Trophoblast cell (in vitro differentiated cells and primary cell): ENCODE results near the gene MAP1LC3B2.
A peak's percentile ranks its signal among the peaks of the same experiment; 100 is the strongest.

Source experiments
- DNase-seq, 2 donors: peaks; one replicate each; pipeline ENCODE4 v3.0.0-alpha.2; 2016
- H2AFZ ChIP-seq: 2 replicates; pipeline ENCODE4 v1.6.1; 2013; ENCODE audit warnings: low read length, moderate library complexity, mild to moderate bottlenecking; ENCODE audit not compliant: insufficient read depth, poor library complexity
- H2AK5ac ChIP-seq: 2 replicates; pipeline ENCODE4 v1.6.1; 2013; ENCODE audit warnings: mild to moderate bottlenecking, low read length
- H2BK120ac ChIP-seq: 2 replicates; pipeline ENCODE4 v1.6.1; 2013; ENCODE audit warnings: low read length, mild to moderate bottlenecking, moderate library complexity; ENCODE audit not compliant: insufficient read depth, poor library complexity
- H2BK12ac ChIP-seq: 2 replicates; pipeline ENCODE4 v1.6.1; 2013; ENCODE audit warnings: mild to moderate bottlenecking, low read length, moderate library complexity
- H2BK5ac ChIP-seq: 2 replicates; pipeline ENCODE4 v1.6.1; 2013; ENCODE audit warnings: low read length, low read depth, moderate library complexity, mild to moderate bottlenecking; ENCODE audit not compliant: poor library complexity
- H3K14ac ChIP-seq: 2 replicates; pipeline ENCODE4 v1.6.1; 2013; ENCODE audit warnings: mild to moderate bottlenecking, low read length
- H3K18ac ChIP-seq: 2 replicates; pipeline ENCODE4 v1.6.1; 2013; ENCODE audit warnings: mild to moderate bottlenecking, low read length
- H3K23ac ChIP-seq: 2 replicates; pipeline ENCODE4 v1.6.1; 2013; ENCODE audit warnings: low read length
- H3K27ac ChIP-seq: 2 replicates; pipeline ENCODE4 v1.5.1; 2013; ENCODE audit warnings: low read depth, mild to moderate bottlenecking, inconsistent platforms, low read length, moderate library complexity
- H3K27me3 ChIP-seq: 2 replicates; pipeline ENCODE4 v1.6.1; 2013; ENCODE audit warnings: inconsistent platforms, mild to moderate bottlenecking, low read length, moderate library complexity; ENCODE audit not compliant: insufficient read depth
- H3K36me3 ChIP-seq, 2 experiments: 1 replicate in 1 of 2; 2 replicates in 1 of 2; pipeline ENCODE4 v1.6.1; 2013; ENCODE audit warnings: low read length in 2 of 2, mild to moderate bottlenecking in 2 of 2, moderate library complexity in 1 of 2; ENCODE audit not compliant: insufficient read depth in 2 of 2, control insufficient read depth in 1 of 2
- H3K4ac ChIP-seq: 2 replicates; pipeline ENCODE4 v1.6.1; 2013; ENCODE audit warnings: low read depth, mild to moderate bottlenecking, low read length, moderate library complexity
- H3K4me1 ChIP-seq, 2 experiments: 1 replicate in 1 of 2; 2 replicates in 1 of 2; pipeline ENCODE4 v1.6.1; 2013; ENCODE audit warnings: low read length in 2 of 2, mild to moderate bottlenecking in 2 of 2, moderate library complexity in 1 of 2; ENCODE audit not compliant: insufficient read depth in 2 of 2, control insufficient read depth in 1 of 2
- H3K4me2 ChIP-seq: 2 replicates; pipeline ENCODE4 v1.6.1; 2013; ENCODE audit warnings: inconsistent platforms, mild to moderate bottlenecking, low read length, moderate library complexity
- H3K4me3 ChIP-seq: 2 replicates; pipeline ENCODE4 v1.5.1; 2013; ENCODE audit warnings: mild to moderate bottlenecking, low read depth, low read length, inconsistent platforms
- H3K79me1 ChIP-seq: one replicate; pipeline ENCODE4 v1.6.1; 2013; ENCODE audit warnings: low read length
- H3K79me2 ChIP-seq: 2 replicates; pipeline ENCODE4 v1.6.1; 2013; ENCODE audit warnings: low read length, mild to moderate bottlenecking; ENCODE audit not compliant: control insufficient read depth, insufficient read depth, poor library complexity
- H3K9ac ChIP-seq: 2 replicates; pipeline ENCODE4 v1.6.1; 2013; ENCODE audit warnings: mild to moderate bottlenecking, low read length
- H3K9me3 ChIP-seq: 2 replicates; pipeline ENCODE4 v1.6.1; 2013; ENCODE audit warnings: low read depth, mild to moderate bottlenecking, control low read depth, inconsistent platforms, low read length; ENCODE audit not compliant: insufficient read depth
- H4K12ac ChIP-seq: 2 replicates; pipeline ENCODE4 v1.6.1; 2013; ENCODE audit warnings: low read depth, mild to moderate bottlenecking, low read length, moderate library complexity
- H4K8ac ChIP-seq: 2 replicates; pipeline ENCODE4 v1.6.1; 2013; ENCODE audit warnings: low read depth, mild to moderate bottlenecking, low read length, moderate library complexity
- H4K91ac ChIP-seq: one replicate; pipeline ENCODE4 v1.6.1; 2013; ENCODE audit warnings: low read depth, mild to moderate bottlenecking, low read length, moderate library complexity
- WGBS: extraction: QIAGEN DNeasy Blood & Tissue Kit; methylation state at CpG from one replicate; pipeline ENCODE4 v1.1.7; 2013; ENCODE audit warnings: missing lambda C conversion rate; ENCODE audit not compliant: insufficient read length, insufficient coverage; ENCODE audit errors: extremely low coverage; 5-methylcytosine and 5-hydroxymethylcytosine counted together

Gene MAP1LC3B2

GRCh38 chr12:116524964-116525379 is 34.2 kb upstream of the MAP1LC3B2 start:
- Histone ChIP-seq H3K79me2 (no peaks in the 10 kb centered on the region), H4K91ac (no peak overlapping the region), H3K4me2 (no peak overlapping the region), H4K8ac (no peak overlapping the region), H2AFZ (no peak overlapping the region), H3K27me3 (no peaks in the 10 kb centered on the region), H3K18ac (no peak overlapping the region), H3K27ac (no peak overlapping the region), H4K12ac (no peak overlapping the region), H3K4me1 (peaks cover 11 to 12% of the 10 kb centered on the region in 2 experiments), H3K36me3 (no peaks in the 10 kb centered on the region), H2AK5ac (no peak overlapping the region), H3K23ac (no peak overlapping the region), H3K9ac (no peak overlapping the region), H3K14ac (no peak overlapping the region), H3K9me3 (peaks cover 1% of the 10 kb centered on the region), H2BK5ac (no peak overlapping the region), H2BK120ac (no peak overlapping the region), H3K79me1 (peaks cover 2% of the 10 kb centered on the region), H3K4ac (no peak overlapping the region), H2BK12ac (no peak overlapping the region), H3K4me3 (no peak overlapping the region)
- DNase-seq: no peak
- no CpG with 5 or more reads among the region's 4 CpGs for WGBS

GRCh38 chr12:116525418-116526001 is 33.7 kb upstream of the MAP1LC3B2 start:
- no peak overlapping the region for H2BK5ac ChIP-seq
- peak overlapping the region; percentile 16 for H4K91ac ChIP-seq
- no peak overlapping the region for H3K4me2 ChIP-seq
- H3K9ac ChIP-seq: no peak overlapping the region
- DNase-seq: peak in 1 of 2 donors; percentile 57
- H3K27ac ChIP-seq: no peak overlapping the region
- peaks cover 11 to 12% of the 10 kb centered on the region in 2 experiments for H3K4me1 ChIP-seq
- H3K18ac ChIP-seq: no peak overlapping the region
- no peak overlapping the region for H2AK5ac ChIP-seq
- no peak overlapping the region for H3K23ac ChIP-seq
- peak overlapping the region; percentile 52 for H2AFZ ChIP-seq
- no peaks in the 10 kb centered on the region for H3K79me2 ChIP-seq
- H3K79me1 ChIP-seq: peaks cover 2% of the 10 kb centered on the region
- WGBS: no CpG with 5 or more reads among the region's 15 CpGs
- H3K9me3 ChIP-seq: peaks cover 1% of the 10 kb centered on the region
- H3K4me3 ChIP-seq: no peak overlapping the region
- H3K27me3 ChIP-seq: no peaks in the 10 kb centered on the region
- H3K4ac ChIP-seq: no peak overlapping the region
- no peak overlapping the region for H4K12ac ChIP-seq
- H2BK120ac ChIP-seq: no peak overlapping the region
- peak overlapping the region; percentile 25 for H3K14ac ChIP-seq
- H3K36me3 ChIP-seq: no peaks in the 10 kb centered on the region
- H4K8ac ChIP-seq: no peak overlapping the region
- H2BK12ac ChIP-seq: peak overlapping the region; percentile 74

GRCh38 chr12:116528065-116528464 is 31.1 kb upstream of the MAP1LC3B2 start:
- Histone ChIP-seq H3K79me2 (no peaks in the 10 kb centered on the region), H2BK120ac (no peak overlapping the region), H3K9me3 (peaks cover 3% of the 10 kb centered on the region), H3K14ac (no peak overlapping the region), H3K9ac (no peak overlapping the region), H3K27ac (no peak overlapping the region), H4K8ac (no peak overlapping the region), H2AFZ (no peak overlapping the region), H2BK5ac (no peak overlapping the region), H3K4me1 (peaks cover 5 to 7% of the 10 kb centered on the region in 2 experiments), H3K4me2 (no peak overlapping the region), H3K23ac (no peak overlapping the region), H3K27me3 (no peaks in the 10 kb centered on the region), H2BK12ac (no peak overlapping the region), H3K18ac (no peak overlapping the region), H3K4ac (no peak overlapping the region), H3K4me3 (no peak overlapping the region), H3K79me1 (peaks cover 2% of the 10 kb centered on the region), H3K36me3 (no peaks in the 10 kb centered on the region), H2AK5ac (no peak overlapping the region), H4K91ac (no peak overlapping the region), H4K12ac (no peak overlapping the region)
- no peak for DNase-seq
- WGBS: no CpG with 5 or more reads among the region's 4 CpGs

- no peak overlapping the region for H3K27ac ChIP-seq
- no peak overlapping the region for H2BK12ac ChIP-seq
- peaks cover 3% of the 10 kb centered on the region for H3K9me3 ChIP-seq
- H3K79me1 ChIP-seq: peaks cover 2% of the 10 kb centered on the region
- no peak overlapping the region for H3K14ac ChIP-seq
- no peak overlapping the region for H3K4ac ChIP-seq
- no peak overlapping the region for H3K4me3 ChIP-seq
- H2AFZ ChIP-seq: no peak overlapping the region
- H3K4me1 ChIP-seq: peaks cover 7 to 10% of the 10 kb centered on the region in 2 experiments
- H4K12ac ChIP-seq: no peak overlapping the region
- no peaks in the 10 kb centered on the region for H3K27me3 ChIP-seq
- no peak overlapping the region for H3K18ac ChIP-seq
- no peak overlapping the region for H2BK5ac ChIP-seq
- DNase-seq: no peak
- H2AK5ac ChIP-seq: no peak overlapping the region
- no peaks in the 10 kb centered on the region for H3K36me3 ChIP-seq
- WGBS: no CpG with 5 or more reads among the region's 1 CpG
- no peak overlapping the region for H3K9ac ChIP-seq
- H3K79me2 ChIP-seq: no peaks in the 10 kb centered on the region
- no peak overlapping the region for H4K91ac ChIP-seq
- H4K8ac ChIP-seq: no peak overlapping the region
- H3K23ac ChIP-seq: no peak overlapping the region
- no peak overlapping the region for H2BK120ac ChIP-seq
- no peak overlapping the region for H3K4me2 ChIP-seq
These were observed 30.7 kb upstream of the MAP1LC3B2 start for GRCh38 chr12:116528498-116528897.
